ENCODE measurements around the gene ENTPD1. TPM values are rescaled to one million over a fixed set of nuclear protein-coding genes. Genes with fewer than 3 reads are reported as not detected.

ENTPD1 gene
- total RNA-seq, 1 experiment from 2014 or later = not detected

DNA sequence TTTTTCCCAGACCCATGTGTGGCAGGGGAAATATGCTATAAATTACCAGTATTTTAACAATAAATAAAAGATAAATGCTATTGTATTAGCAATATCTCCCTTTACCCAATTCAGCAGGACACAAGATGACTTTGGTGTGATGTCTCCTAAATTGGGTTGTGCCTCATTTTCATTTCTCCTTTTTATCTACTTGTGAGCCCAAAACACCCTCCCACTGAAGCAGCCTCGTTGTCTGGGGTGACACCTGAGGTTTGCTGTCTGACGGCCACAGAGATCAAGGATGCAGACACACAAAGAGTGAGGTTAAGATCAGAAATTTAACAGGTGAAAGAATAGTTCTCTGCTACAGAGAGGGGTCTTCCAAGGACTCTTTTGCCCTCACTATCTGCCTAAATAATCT lies 124.7 kb downstream of the ENTPD1 start:
- no peak overlapping the region for H3K27ac ChIP-seq
- POLR2A ChIA-PET (ENCODE audit: unreplicated experiment) = no interaction called here
- H4K20me1 ChIP-seq (ENCODE audit: insufficient read depth) = no peaks in the 10 kb centered on the region
- H3K9me3 ChIP-seq (ENCODE audit: insufficient read depth, low read depth) = no peaks in the 10 kb centered on the region
- no peaks in the 10 kb centered on the region for H3K9me2 ChIP-seq (ENCODE audit: insufficient read depth)
- H3K4me2 ChIP-seq = no peak overlapping the region
- TF ChIP-seq, protein P1, sequence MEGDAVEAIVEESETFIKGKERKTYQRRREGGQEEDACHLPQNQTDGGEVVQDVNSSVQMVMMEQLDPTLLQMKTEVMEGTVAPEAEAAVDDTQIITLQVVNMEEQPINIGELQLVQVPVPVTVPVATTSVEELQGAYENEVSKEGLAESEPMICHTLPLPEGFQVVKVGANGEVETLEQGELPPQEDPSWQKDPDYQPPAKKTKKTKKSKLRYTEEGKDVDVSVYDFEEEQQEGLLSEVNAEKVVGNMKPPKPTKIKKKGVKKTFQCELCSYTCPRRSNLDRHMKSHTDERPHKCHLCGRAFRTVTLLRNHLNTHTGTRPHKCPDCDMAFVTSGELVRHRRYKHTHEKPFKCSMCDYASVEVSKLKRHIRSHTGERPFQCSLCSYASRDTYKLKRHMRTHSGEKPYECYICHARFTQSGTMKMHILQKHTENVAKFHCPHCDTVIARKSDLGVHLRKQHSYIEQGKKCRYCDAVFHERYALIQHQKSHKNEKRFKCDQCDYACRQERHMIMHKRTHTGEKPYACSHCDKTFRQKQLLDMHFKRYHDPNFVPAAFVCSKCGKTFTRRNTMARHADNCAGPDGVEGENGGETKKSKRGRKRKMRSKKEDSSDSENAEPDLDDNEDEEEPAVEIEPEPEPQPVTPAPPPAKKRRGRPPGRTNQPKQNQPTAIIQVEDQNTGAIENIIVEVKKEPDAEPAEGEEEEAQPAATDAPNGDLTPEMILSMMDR (conservative IDR thresholded peaks at IDR 0.05) = no peak
- TF ChIP-seq EZH2 (IDR thresholded peaks at IDR 0.05; ENCODE audit: low read depth) = no peak
- DNase-seq = no peak
- no peaks in the 10 kb centered on the region for H3K27me3 ChIP-seq (ENCODE audit: insufficient read depth, low read depth)
- BruUV-seq (replicated peaks) = no TSS peak
- H3K4me3 ChIP-seq = no peak overlapping the region
- no peaks in the 10 kb centered on the region for H3K4me1 ChIP-seq (replicated peaks; ENCODE audit: insufficient read depth)
- no peaks in the 10 kb centered on the region for H3K36me3 ChIP-seq (ENCODE audit: low read depth)
- no peaks in the 10 kb centered on the region for H3F3A ChIP-seq (ENCODE audit: insufficient read depth, low read depth)
- no peak overlapping the region for H2AFZ ChIP-seq
- H3K79me2 ChIP-seq (ENCODE audit: low read depth) = no peaks in the 10 kb centered on the region
- intact Hi-C loops (cut with micrococcal nuclease; ENCODE audit: unreplicated experiment) = no loop called here
- CTCF ChIA-PET = no interaction called here

- ChIA-PET CTCF (no interaction called here), POLR2A (ENCODE audit: unreplicated experiment) (no interaction called here)
Measured at GRCh38 chr10:95881316-95881715, 125.4 kb downstream of the ENTPD1 start.

GRCh38 chr10:95889830-95890229 lies 133.9 kb downstream of the ENTPD1 start:
- H3K9me3 ChIP-seq (ENCODE audit: insufficient read depth, low read depth) = no peaks in the 10 kb centered on the region
- no peaks in the 10 kb centered on the region for H3K27me3 ChIP-seq (ENCODE audit: insufficient read depth, low read depth)
- no peaks in the 10 kb centered on the region for H3K36me3 ChIP-seq (ENCODE audit: low read depth)
- H3K4me2 ChIP-seq = no peak overlapping the region
- no peak overlapping the region for H2AFZ ChIP-seq
- H3F3A ChIP-seq (ENCODE audit: insufficient read depth, low read depth) = no peaks in the 10 kb centered on the region
- H3K9me2 ChIP-seq (ENCODE audit: insufficient read depth) = no peaks in the 10 kb centered on the region
- H4K20me1 ChIP-seq (ENCODE audit: insufficient read depth) = no peaks in the 10 kb centered on the region
- TF ChIP-seq, protein P1 (conservative IDR thresholded peaks at IDR 0.05) = no peak
- no peak for TF ChIP-seq EZH2 (IDR thresholded peaks at IDR 0.05; ENCODE audit: low read depth)
- no peaks in the 10 kb centered on the region for H3K4me1 ChIP-seq (replicated peaks; ENCODE audit: insufficient read depth)
- DNase-seq = no peak
- no peak overlapping the region for H3K27ac ChIP-seq
- CTCF ChIA-PET = no interaction called here
- intact Hi-C loops (cut with micrococcal nuclease; ENCODE audit: unreplicated experiment) = no loop called here
- BruUV-seq (replicated peaks) = no TSS peak
- H3K79me2 ChIP-seq (ENCODE audit: low read depth) = no peaks in the 10 kb centered on the region
- POLR2A ChIA-PET (ENCODE audit: unreplicated experiment) = no interaction called here
- no peak overlapping the region for H3K4me3 ChIP-seq

More at GRCh38 chr10:95881316-95881715, 125.4 kb downstream of the ENTPD1 start:
- Histone ChIP-seq H2AFZ (no peak overlapping the region), H3K9me3 (ENCODE audit: insufficient read depth, low read depth) (no peaks in the 10 kb centered on the region), H3K27ac (no peak overlapping the region), H4K20me1 (ENCODE audit: insufficient read depth) (no peaks in the 10 kb centered on the region), H3K4me2 (no peak overlapping the region), H3K9me2 (ENCODE audit: insufficient read depth) (no peaks in the 10 kb centered on the region), H3K4me3 (no peak overlapping the region), H3K36me3 (ENCODE audit: low read depth) (no peaks in the 10 kb centered on the region), H3K79me2 (ENCODE audit: low read depth) (no peaks in the 10 kb centered on the region), H3F3A (ENCODE audit: insufficient read depth, low read depth) (no peaks in the 10 kb centered on the region), H3K27me3 (ENCODE audit: insufficient read depth, low read depth) (no peaks in the 10 kb centered on the region), H3K4me1 (replicated peaks; ENCODE audit: insufficient read depth) (no peaks in the 10 kb centered on the region)
- no peak for DNase-seq
- intact Hi-C loops (cut with micrococcal nuclease; ENCODE audit: unreplicated experiment) = no loop called here
- BruUV-seq (replicated peaks) = no TSS peak
- TF ChIP-seq, protein P1 (conservative IDR thresholded peaks at IDR 0.05) = no peak
- TF ChIP-seq EZH2 (IDR thresholded peaks at IDR 0.05; ENCODE audit: low read depth) = no peak
